Stimulated activated CD8-positive, alpha-beta memory T cell treated with anti-CD3 and anti-CD28 coated beads, Interleukin-15, amount 100 ng/mL, for 24 hours (primary cell): Measurements from ENCODE around the gene MUSK.
"Not testable (repeated sequence)": the region's sequence is repeated elsewhere in the genome, so short reads cannot be mapped to it uniquely, and the experiment has no call there.

Experiments
- DNase-seq: peaks from one replicate; pipeline ENCODE4 v3.0.0-alpha.2; 2020; ENCODE audit warnings: low read depth

Gene MUSK

DNA sequence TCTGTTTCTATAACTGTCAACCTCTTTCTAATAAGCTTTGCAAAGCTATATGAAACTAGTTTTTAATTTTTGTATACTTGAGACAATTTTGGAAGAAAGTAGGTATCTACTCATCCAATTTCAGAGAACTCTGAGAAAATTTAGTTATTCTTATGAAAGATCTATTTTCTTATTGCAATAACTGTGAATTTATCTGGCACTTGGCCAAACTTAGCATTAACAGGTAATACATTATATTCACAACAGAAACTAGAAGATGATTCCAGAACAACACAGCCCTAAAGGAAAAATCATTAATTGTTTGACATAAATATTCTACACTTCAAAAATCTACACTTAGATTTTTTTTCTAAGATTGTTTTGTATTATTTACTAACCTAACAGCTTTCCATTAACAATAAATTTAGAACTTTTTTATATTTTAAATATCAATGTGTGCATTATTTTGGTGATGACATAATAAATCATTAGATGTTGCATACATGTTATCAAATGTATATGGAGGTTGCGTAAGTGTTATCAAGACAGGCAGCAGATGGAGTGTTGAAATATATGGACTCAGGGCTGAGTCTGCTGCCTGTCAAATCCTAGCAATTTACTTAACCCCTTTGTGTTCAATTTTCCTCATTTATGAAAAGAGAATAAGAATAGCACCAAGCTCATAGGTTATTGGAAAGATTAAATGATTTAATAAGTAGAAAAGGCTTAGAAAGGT lies 141.8 kb downstream of the MUSK start:
- DNase-seq: no peak

DNA sequence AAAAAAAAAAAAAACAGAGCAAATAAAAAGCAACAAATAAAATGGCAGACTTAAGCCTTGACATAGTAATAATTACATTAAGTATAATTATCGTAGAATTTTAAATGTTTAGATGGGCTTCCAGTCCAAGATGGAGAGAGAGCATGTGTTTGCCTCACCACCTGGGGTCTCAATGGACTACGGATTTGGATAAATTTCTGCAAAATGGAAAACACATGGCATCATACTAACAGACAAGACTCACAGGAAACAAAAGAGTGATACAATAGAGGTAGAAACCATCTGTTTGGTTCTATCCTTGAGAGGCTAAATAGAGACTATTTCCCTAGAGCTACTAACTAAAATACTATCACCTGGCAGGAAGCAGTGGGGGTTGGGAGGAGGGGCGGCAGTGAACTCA lies 144.3 kb downstream of the MUSK start:
- DNase-seq: no peak

DNA sequence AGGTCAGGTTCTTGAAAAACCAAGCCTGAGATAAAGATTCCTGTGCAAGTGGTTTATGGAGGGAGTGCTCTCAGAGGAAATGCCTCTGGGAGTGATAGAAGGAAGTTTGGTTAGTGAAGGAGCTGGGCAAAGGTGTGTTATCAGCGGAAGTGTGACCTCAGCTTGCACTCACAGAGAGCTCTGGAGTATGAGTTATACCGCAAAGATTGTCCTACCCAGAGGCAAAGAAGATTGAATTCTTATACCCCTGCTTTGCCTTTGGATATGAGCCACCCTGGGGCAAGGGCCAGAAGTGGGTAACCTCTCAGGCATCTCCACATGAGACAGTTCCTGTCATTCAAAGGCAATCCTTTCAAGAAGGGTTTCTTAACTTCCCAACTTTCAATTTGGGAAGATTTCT lies 145.6 kb downstream of the MUSK start:
- no peak for DNase-seq

DNA sequence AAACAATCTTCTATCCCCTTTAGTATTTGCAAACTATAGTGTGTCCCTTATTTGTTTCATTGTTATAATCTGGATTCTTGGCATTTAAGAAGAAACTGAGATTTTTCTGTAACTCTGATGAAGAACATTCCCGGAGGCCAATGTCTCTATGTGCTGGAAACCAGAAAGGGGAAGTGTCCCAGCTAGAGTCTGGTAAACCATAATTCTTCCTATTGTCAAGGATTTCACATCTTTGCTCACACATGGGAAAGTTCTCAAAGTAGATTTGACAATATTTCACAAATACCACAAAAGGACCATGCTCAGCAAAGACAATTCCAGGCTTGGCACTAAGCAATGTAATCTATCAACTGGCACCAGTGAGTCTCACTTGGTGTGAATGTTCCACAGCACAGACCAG lies 146.8 kb downstream of the MUSK start:
- DNase-seq: no peak

DNA sequence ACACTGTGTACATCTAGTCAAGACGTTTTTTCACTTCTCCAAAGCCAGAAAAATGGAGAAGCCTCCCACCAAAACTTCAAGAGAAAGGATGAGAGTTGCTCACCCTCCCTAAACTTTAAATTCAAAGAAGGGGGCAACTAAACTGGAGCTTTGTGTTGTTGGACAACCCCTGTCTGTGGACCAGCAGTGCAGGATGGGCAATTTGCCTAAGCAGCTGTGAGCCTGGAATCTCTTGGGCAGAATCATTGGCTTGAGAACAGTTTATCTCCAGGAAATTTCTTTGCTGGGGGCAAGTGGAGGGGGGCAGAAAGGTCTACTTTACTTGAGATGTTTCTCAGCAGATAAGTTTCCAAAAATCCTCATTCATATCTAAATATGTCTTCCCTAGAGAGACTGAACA lies 151.8 kb downstream of the MUSK start:
- no peak for DNase-seq

DNA sequence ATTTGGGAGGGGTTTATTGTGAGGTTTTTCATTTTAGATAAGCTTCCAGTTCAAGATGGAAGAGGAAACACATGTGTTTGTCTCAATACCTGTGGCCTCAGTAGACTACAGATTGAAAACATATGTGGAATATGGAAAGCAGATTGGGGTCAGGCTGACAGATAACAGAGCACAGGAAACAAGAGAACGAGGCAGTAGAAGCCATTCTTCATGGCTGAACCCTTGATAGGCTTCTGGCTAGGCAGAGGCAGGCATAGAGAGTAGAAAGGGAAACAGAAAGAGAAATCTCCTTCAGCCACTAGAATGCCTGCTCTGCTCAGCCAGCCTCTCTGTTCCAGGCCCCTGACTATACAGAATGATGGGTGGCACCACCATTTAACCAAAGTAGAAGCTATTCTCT lies 152.5 kb downstream of the MUSK start:
- no peak for DNase-seq

DNA sequence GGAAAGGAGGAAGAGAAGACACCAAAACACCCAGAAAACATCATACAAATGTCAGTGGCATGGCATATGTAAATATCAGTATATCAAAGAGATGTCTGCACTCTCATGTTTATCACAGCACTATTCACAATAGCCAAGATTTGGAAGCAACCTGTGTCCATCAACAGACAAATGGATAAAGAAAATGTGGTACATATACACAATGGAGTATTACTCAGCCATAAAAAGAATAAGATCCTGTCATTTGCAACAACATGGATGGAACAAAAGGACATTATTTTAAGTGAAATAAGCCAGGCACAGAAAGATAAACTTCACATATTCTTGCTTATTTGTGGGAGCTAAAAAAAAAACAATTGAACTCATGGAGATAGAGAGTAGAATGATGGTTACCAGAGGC lies 156.5 kb downstream of the MUSK start:
- not testable (repeated sequence) for DNase-seq

DNA sequence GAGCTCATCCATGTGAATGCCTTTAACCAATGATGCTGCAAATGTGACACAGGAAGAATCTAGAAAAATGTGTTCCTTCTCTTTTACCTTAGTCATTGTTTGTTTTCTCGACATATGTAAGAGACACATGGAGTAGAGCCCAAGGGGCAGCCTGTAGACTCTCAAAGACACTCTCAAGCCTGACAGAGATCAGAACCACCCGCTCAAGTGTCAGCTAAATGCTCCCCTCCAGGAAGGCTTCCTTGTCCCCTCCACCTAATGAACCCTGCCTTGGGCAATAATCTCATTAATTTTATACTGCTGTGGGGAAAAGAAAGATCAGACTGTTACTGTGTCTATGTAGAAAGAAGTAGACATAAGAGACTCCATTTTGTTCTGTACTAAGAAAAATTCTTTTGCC lies 157.4 kb downstream of the MUSK start:
- no peak for DNase-seq

DNA sequence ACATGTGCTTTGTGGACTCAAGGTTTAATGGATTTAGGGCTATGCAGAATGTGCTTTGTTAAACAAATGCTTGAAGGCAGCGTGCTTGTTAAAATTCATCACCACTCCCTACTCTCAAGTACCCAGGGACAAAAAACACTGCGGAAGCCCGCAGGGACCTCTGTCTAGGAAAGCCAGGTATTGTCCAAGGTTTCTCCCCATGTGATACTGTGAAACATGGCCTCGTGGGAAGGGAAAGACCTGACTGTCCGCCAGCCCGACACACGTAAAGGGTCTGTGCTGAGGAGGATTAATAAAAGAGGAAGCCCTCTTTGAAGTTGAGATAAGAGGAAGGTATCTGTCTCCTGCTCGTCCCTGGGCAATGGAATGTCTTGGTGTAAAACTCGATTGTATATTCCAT lies 157.8 kb downstream of the MUSK start:
- not testable (repeated sequence) for DNase-seq

DNA sequence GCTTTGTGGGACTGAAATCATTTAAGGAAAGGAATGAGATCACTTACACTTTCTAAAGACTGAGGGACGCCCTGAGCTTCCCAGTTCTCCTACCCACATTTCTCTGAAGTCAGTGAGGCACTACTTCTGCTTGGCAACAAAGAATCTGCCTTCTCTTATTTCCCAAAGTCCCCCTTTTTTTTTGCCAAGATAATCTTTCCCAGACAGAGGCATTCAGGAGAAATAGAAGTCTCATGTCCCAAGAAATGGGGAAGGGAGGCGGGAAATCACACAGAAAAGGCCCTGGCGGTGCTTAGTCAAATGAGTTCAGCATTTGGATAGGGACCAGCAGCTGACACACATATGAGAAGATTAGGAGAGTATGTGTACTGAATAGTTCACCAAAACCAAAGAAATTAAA lies 159.7 kb downstream of the MUSK start:
- DNase-seq: no peak

DNA sequence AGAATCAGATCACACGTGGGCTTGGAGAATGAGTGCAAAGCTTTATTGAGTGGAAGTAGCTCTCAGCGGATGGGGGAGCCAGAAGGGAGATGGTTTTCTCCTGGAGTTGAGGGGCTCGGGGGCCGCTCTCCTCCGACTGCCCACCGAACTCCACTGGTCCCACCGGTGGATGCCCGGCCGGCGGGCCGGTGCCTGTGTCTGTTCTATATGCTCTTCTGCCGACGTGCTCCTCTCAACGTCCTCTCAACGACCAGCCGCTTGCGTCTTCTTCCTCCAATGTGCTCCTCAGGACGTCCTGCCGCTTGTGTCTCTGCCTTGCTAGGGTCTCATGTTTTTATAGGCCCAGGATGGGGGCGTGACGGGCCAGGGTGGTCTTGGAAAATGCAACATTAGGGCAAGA lies 161.9 kb downstream of the MUSK start:
- DNase-seq: no peak

DNA sequence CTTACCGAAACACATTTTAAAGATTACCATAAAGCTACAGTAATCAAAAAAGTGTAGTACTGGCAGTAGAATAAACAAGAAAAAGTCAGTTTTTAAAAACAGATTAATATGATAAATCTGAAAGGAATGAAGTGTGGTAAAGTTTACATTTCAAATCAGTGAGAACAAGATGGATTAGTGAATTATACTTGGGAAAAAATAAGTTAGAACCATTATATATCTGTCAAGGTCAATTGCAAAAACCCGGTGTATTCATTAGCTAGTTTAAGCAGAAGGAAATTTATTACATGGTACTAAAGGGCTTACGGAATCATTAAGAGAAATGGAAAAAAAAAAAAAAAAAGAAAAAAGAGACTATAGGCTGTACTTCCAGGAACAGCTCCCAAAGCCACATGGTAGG lies 164.3 kb downstream of the MUSK start:
- no peak for DNase-seq

DNA sequence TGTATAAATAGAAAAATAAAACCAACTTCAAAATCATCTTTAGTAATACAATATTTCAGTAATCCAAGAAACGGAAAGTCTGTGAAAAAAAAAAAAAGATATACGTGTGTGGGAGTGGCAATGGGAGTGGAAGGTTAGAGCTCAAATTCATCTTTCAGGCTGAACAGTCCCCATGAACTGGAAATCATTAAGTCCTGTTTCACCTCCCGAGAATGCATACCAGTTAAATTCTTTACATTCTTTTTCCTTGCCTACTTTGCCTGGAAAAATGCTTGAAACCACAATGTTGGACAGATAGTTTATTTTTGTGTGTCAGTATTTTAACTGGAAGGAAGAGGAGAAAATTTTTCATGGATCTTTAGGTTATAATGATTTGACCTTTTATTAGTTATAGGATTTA lies 166.8 kb downstream of the MUSK start:
- DNase-seq: no peak

DNA sequence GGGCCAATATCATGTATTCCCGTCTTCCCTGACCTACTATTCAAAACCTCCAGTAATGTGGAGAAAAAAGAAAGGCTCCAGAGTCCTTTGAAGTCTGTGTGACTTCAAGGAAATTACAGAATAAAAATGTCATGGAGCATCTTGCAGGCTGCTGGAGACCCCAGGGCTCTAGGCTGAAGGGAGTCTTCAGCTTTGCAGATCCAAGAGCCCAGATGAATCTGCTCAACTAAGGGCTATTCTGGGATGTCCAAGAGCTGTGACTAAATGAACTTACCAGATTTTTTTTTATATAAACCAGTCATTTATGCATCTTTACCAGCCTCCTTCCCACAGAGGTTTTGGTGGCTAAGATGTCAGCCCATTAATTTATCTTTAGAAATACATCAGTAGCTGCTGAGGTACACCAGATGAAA lies 167.3 kb downstream of the MUSK start:
- DNase-seq: no peak

DNA sequence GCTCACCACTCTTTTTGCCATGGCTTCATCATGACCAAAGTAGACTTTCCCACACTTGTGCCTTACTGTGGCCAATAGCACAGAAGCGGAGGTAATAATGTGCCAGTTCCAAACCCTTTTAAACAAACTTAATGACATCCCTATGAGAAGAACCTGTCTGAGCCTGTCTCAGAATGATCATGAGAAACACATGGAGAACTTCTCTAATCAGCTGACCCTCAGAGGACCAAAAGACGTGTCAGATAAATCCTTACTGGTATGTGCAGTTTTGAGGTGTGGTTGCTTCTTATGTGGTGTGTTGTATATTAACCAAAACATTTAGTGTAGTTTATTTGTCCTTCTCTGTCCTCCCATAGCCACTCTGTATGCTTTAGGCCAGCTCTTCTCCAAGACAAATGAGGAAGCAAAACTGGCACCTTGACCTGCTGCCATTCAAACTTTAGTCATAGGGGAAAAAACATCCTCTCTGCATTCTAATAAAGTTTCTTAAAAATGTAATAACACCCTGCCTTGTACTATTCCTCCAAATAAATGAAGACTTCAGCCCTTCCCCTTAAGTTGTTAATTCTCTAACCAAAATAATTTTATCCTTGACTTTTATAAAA lies 168.9 kb downstream of the MUSK start:
- no peak for DNase-seq

DNA sequence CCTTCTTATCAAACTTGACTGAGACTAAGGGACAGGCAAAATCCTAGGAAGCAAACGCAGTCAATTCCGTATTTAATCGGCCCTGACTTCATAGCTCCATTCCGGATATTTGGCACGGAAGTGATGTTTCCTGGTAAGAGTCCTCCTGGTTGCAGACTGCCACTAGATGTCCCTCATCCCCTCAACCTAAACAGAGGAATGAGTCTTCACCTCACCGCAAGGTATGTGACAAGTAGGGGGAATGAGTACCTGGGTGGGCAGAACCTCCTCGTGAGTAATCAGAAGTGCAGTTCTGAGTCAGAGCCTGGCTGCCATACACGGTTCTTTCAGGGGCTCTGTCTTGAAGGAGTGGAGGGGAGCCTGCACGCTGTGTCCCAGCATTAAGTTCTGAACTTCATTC lies 173.6 kb downstream of the MUSK start:
- no peak for DNase-seq

DNA sequence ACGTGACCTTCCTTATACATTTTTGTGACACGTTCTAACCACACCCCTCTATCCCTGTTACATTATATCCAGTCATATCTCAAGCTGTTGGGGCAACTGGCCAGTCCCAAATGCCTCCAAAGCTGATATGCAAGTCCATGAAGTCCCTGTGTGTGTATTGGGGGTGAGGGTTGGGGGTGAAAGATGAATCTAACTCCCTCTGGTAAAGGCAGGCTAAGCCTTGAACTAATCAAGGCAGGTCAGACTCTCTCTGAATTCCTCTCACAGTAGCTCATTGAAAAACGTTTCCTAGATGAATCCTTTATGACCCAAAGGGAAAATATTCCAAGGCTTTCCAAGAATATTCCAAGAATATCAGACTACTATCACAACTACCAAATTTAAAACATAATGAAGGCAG lies 174.4 kb downstream of the MUSK start:
- DNase-seq: no peak

DNA sequence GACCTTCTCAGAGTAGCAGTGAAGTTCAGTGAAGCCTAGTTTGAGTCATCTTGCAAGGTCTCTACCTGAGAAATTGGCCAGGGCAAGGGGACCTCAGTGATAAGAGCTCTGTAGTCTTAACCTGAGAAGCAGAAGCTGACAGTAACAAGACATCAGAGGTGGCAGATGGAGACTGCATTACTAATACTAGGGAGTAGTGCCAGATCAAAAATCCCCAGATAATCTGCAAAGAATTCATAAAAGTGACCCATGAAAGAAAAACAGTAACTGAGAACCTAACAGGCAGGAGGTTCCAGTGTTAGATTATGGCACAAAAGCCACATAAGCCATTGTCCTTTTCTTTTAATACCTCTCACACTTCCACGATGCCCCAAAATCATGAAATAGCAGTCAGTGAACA lies 175.5 kb downstream of the MUSK start:
- no peak for DNase-seq

DNA sequence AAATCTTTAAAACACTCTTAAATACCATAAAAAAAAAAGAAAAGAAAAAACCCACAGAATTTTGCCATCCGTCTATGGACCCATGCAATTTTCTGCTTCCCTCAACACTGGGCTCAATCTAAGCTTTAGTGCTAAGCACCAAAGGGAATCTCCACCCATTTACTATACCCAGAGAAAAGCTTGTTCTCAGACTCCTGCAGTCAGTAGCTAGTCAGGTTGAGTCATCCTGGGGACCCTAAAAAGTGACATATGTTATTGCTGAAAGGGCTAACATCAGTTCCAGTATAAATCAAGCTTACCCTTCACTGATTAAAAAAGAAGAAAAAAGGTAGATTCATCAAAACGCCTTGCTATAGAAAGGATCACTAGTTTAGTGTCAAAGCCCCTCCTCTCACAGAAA lies 177.6 kb downstream of the MUSK start:
- no peak for DNase-seq

DNA sequence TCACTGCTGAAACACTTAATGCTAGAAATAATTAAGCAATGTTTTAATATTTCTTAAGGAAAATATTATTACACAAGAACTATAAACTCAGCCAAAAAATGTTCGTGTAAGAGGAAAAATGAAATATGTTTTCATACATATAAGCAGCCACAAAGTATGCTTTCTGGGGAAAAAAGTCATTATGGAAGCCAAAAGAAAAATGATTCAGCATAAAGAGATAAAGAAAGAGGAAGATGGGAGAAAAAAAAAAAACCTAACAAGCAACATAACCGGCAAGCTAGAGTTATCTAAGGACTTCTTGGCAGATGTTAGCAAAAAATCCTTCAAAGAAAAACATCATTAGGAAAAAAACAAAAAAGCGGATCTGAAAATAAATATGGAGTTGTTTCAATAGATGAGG lies 179.1 kb downstream of the MUSK start:
- DNase-seq: no peak

DNA sequence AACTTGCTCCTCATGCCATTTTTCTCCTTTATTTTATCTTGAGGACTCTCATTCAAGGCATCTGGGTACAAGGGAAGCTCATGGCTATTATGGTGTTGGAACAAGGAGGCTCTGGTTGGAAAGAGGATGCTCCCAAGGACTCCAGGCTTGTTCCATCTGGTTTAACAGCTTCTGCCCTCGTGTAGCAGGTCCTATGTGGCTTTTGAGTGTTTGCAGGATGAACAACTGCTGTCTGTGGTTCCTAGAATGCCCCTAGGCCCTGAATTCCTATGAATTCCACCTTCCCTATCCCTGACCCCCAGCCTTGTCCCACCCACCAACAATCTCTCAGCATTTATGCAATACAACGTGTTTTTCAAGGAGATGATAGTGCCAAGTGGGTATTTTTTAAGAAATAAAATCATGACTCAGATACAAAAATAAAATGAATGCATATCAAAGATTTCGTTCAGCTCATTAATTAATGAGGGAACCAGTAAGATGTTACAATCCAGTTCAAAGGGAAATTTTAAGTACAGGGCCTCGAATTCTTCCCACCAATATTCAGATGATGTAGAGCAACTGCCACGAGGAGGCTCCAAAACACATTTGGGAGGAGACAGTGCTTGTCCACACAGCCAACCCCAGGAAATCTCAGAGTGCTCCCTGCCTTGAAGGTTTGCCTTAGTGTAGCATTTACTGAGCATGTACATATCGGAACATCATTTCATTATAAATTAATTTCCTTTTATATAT lies 182.0 kb downstream of the MUSK start:
- no peak for DNase-seq
